Activated CD4-positive, alpha-beta memory T cell treated with anti-CD3 and anti-CD28 coated beads for 36 hours (primary cell): Measurements from ENCODE around the gene FBXL12. TPM values are rescaled to one million over a fixed set of nuclear protein-coding genes. Genes with fewer than 3 reads are reported as not detected.

ENCODE experiments used
- total RNA-seq, 2 experiments: library from RNA; stranded (reverse); gene quantifications; one replicate each; pipeline ENCODE4 v1.2.3, GENCODE V29; 2021

FBXL12 gene
- total RNA-seq, 2 experiments from 2014 or later, result 20.7 to 22.0 TPM

Other genes starting within 250 kb of the FBXL12 start
- 10 to 100 TPM; 61.1 to 62.2 TPM for gene ZNF121, start 234.6 kb downstream of the FBXL12 start, total RNA-seq
- 10 to 100 TPM; 24.7 to 25.5 TPM for gene ZNF561, start 197.8 kb downstream of the FBXL12 start, total RNA-seq
- gene ZNF562, start 144.0 kb downstream of the FBXL12 start, total RNA-seq, result 10 to 100 TPM; 35.3 to 36.1 TPM
- 1 to 10 TPM; 3.9 to 4.9 TPM for gene ZNF846, start 50.3 kb downstream of the FBXL12 start, total RNA-seq
- gene UBL5, start 8.8 kb upstream of the FBXL12 start, total RNA-seq, result 100 to 1,000 TPM; 334 to 346 TPM
- gene PIN1, start 16.2 kb upstream of the FBXL12 start, total RNA-seq, result 10 to 100 TPM; 85.4 to 86.1 TPM
- gene OLFM2, start 117.4 kb upstream of the FBXL12 start, total RNA-seq, result under 1 TPM; 0.58 to 0.59 TPM
- gene COL5A3, start 191.4 kb upstream of the FBXL12 start, total RNA-seq, result 1 to 10 TPM; 2.8 to 2.9 TPM
- gene RDH8, start 194.4 kb upstream of the FBXL12 start, total RNA-seq, result not detected